Smooth muscle cell (in vitro differentiated cells): ENCODE measurements around the gene ICAM5. TPM values are rescaled to one million over a fixed set of nuclear protein-coding genes. Genes with fewer than 3 reads are reported as not detected.

ENCODE experiments used
- DNase-seq: peaks from one replicate; lab custom pipeline; 2025; ENCODE audit not compliant: unreplicated experiment; lab: John Stamatoyannopoulos, UW
- H2AFZ ChIP-seq: fragments of 200-600 bp; sonication (generic); 2 replicates; pipeline ENCODE4 v1.6.0; 2016; ENCODE audit warnings: antibody characterized with exemption, low read depth, mild to moderate bottlenecking
- H3F3A ChIP-seq: fragments of 200-600 bp; sonication (generic); 2 replicates; pipeline ENCODE4 v1.6.0; 2017; ENCODE audit warnings: antibody characterized with exemption, low read depth
- H3K27ac ChIP-seq: fragments of 200-600 bp; sonication (generic); 2 replicates; pipeline ENCODE4 v1.5.1; 2016; ENCODE audit warnings: low read depth, mild to moderate bottlenecking
- H3K27me3 ChIP-seq: fragments of 200-600 bp; sonication (generic); 2 replicates; pipeline ENCODE4 v1.6.1; 2016; ENCODE audit warnings: low read depth, mild to moderate bottlenecking
- H3K36me3 ChIP-seq: fragments of 200-600 bp; sonication (generic); 2 replicates; pipeline ENCODE4 v1.5.1; 2016; ENCODE audit warnings: low read depth
- H3K4me1 ChIP-seq: fragments of 200-600 bp; sonication (generic); 2 replicates; pipeline ENCODE4 v1.5.1; 2016; ENCODE audit warnings: low read depth
- H3K4me2 ChIP-seq: fragments of 200-600 bp; sonication (generic); 2 replicates; pipeline ENCODE4 v1.6.0; 2016; ENCODE audit warnings: mild to moderate bottlenecking
- H3K4me3 ChIP-seq: fragments of 200-600 bp; sonication (generic); 2 replicates; pipeline ENCODE4 v1.5.1; 2016; ENCODE audit warnings: mild to moderate bottlenecking
- H3K79me2 ChIP-seq: fragments of 200-600 bp; sonication (generic); 2 replicates; pipeline ENCODE4 v1.6.0; 2016; ENCODE audit warnings: low read depth, mild to moderate bottlenecking
- H3K9ac ChIP-seq: fragments of 200-600 bp; sonication (generic); 2 replicates; pipeline ENCODE4 v1.6.0; 2016; ENCODE audit warnings: low read depth
- H3K9me3 ChIP-seq: fragments of 200-600 bp; sonication (generic); replicated peaks from 2 replicates; pipeline ENCODE4 v1.5.1; 2016; ENCODE audit warnings: low read depth
- H4K20me1 ChIP-seq: fragments of 200-600 bp; sonication (generic); 2 replicates; pipeline ENCODE4 v1.6.0; 2016; ENCODE audit warnings: low read depth
- WGBS: methylation state at CpG from one replicate; pipeline ENCODE4 v1.1.7; 2016; ENCODE audit warnings: low lambda C conversion rate; 5-methylcytosine and 5-hydroxymethylcytosine counted together
- polyA plus RNA-seq: library from polyadenylated mRNA; unstranded; fragments of >200 nt; fragmentation: Nextera tagmentation; extraction: Ambion mirVana; gene quantifications from 2 replicates; pipeline ENCODE4 v1.2.1, GENCODE V29; 2016
- total RNA-seq: library from RNA; depleted of rRNA; stranded (reverse); fragments of >200 nt; gene quantifications from 2 replicates; pipeline ENCODE4 v1.2.3, GENCODE V29; 2014
- TF ChIP-seq, protein P1 (sequence below): fragments of 200-600 bp; sonication (generic); IDR thresholded peaks from 2 replicates; pipeline ENCODE4 v1.5.1; 2017; ENCODE audit warnings: borderline replicate concordance, mild to moderate bottlenecking, antibody characterized with exemption; ENCODE audit not compliant: insufficient read depth, poor library complexity, severe bottlenecking

ICAM5 gene
- total and polyA plus RNA-seq, 2 experiments from 2014 or later: 4.0 to 4.4 TPM

DNA sequence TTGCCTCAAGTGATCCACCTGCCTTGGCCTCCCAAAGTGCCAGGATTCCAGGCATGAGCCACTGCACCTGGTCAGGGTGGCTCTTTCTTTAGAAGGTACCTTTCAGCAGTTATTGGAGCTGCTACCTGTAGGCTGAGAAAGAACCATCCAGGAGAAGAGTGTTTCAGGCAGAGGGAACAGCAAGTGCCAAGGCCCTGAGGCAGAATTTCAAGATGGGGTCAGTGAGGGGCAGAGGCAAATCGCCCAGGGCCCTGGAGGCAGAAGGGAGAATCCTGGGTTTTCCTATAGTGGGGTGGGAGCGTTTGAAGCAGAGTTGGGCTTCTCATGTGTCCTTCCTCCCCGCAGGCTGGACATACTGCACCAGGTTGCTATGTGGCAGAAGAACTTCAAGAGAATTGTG, 35.5 kb upstream of the ICAM5 start:
- no peak overlapping the region for H2AFZ ChIP-seq
- no peak overlapping the region for H3K4me3 ChIP-seq
- no peaks in the 10 kb centered on the region for H4K20me1 ChIP-seq
- 97% methylated on average over 3 of the region's 3 CpGs for WGBS
- H3K9ac ChIP-seq: no peak overlapping the region
- DNase-seq: no peak
- H3K4me2 ChIP-seq: no peak overlapping the region
- H3K4me1 ChIP-seq: peaks cover 7% of the 10 kb centered on the region
- H3F3A ChIP-seq: no peaks in the 10 kb centered on the region
- H3K79me2 ChIP-seq: peaks cover 10% of the 10 kb centered on the region
- no peaks in the 10 kb centered on the region for H3K36me3 ChIP-seq
- no peak overlapping the region for H3K27ac ChIP-seq
- H3K9me3 ChIP-seq: no peaks in the 10 kb centered on the region
- H3K27me3 ChIP-seq: no peaks in the 10 kb centered on the region
- TF ChIP-seq, protein P1, sequence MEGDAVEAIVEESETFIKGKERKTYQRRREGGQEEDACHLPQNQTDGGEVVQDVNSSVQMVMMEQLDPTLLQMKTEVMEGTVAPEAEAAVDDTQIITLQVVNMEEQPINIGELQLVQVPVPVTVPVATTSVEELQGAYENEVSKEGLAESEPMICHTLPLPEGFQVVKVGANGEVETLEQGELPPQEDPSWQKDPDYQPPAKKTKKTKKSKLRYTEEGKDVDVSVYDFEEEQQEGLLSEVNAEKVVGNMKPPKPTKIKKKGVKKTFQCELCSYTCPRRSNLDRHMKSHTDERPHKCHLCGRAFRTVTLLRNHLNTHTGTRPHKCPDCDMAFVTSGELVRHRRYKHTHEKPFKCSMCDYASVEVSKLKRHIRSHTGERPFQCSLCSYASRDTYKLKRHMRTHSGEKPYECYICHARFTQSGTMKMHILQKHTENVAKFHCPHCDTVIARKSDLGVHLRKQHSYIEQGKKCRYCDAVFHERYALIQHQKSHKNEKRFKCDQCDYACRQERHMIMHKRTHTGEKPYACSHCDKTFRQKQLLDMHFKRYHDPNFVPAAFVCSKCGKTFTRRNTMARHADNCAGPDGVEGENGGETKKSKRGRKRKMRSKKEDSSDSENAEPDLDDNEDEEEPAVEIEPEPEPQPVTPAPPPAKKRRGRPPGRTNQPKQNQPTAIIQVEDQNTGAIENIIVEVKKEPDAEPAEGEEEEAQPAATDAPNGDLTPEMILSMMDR: no peak

DNA sequence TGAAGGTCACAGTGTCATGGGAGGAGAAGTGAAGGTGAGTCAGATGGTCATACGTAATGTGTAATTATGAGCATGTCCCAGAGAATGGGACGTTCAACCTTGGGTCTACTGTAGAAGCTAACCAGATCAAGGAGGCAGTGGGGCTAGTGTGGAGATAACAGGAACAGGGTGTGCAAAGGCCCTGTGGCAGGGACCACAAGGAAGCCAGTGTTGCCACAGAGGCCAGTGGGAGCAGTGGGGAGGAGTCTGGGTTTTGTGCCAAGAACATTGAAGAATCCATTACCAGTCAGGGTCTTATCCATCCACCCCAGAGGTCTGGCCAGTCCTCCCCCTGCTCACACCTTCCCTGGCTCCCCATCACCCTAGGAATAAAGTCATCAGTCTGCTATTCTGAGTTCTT, 34.4 kb upstream of the ICAM5 start:
- WGBS: 98% methylated on average over 2 of the region's 2 CpGs
- no peak for DNase-seq
- TF ChIP-seq, protein P1: no peak
- Histone ChIP-seq H3F3A (no peaks in the 10 kb centered on the region), H3K4me2 (no peak overlapping the region), H2AFZ (no peak overlapping the region), H3K79me2 (peaks cover 10% of the 10 kb centered on the region), H3K9ac (no peak overlapping the region), H3K9me3 (no peaks in the 10 kb centered on the region), H4K20me1 (no peaks in the 10 kb centered on the region), H3K27me3 (no peaks in the 10 kb centered on the region), H3K27ac (no peak overlapping the region), H3K36me3 (no peaks in the 10 kb centered on the region), H3K4me3 (no peak overlapping the region), H3K4me1 (peaks cover 7% of the 10 kb centered on the region)

DNA sequence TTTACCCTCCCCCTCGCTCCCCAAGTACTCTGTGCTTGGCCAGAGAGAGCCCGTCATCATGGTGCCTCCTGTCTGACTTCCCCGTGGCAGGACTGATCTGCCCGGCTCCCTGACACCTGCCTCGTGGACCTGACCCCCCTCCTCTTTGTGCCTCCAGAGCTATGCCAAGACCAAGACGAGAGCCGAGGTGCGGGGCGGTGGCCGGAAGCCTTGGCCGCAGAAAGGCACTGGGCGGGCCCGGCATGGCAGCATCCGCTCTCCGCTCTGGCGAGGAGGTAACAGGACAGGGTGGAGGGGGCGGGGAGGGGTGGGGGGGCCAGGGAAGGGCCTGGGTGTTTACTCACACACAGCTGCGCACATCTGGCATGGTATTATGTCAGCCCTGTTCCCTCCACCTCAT, 33.2 kb upstream of the ICAM5 start:
- Histone ChIP-seq H3K79me2 (peaks cover 10% of the 10 kb centered on the region), H3K27me3 (no peaks in the 10 kb centered on the region), H3F3A (no peaks in the 10 kb centered on the region), H3K36me3 (no peaks in the 10 kb centered on the region), H3K9ac (no peak overlapping the region), H3K4me3 (no peak overlapping the region), H3K4me2 (no peak overlapping the region), H2AFZ (no peak overlapping the region), H3K9me3 (no peaks in the 10 kb centered on the region), H3K4me1 (peaks cover 7% of the 10 kb centered on the region), H4K20me1 (no peaks in the 10 kb centered on the region), H3K27ac (no peak overlapping the region)
- DNase-seq: no peak
- TF ChIP-seq, protein P1: no peak
- WGBS: 98% methylated on average over 18 of the region's 18 CpGs

DNA sequence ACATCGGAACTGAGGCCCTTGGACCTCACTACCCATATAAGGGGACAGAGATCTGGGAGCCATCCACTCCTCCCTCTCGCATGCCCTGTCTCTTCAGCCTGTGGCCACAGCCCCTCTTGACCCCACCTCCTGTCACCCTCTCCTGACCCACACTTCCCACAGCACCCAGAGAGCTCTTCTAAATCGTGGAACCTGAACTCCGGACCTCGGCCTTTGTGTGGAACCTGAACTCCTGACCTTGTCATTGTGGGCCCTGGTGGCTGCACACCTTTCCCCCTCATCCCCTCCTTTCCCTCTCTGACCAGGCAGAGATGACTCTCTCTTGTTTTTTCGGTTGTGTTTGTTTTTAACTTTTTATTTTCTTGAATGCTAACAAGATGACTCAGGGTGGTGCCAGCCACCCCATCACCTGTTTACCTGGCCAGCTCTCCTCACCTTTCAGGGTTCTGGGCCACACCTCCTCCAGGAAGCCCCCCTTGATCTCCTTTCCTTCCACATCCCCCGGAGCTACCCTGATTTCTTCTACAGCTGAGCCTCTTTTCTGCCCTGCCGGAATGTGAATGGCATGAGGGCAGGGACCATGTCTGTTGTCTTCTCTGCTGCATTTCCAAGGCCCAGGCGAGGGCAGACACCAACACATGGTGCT, 32.7 kb upstream of the ICAM5 start:
- no peaks in the 10 kb centered on the region for H4K20me1 ChIP-seq
- no peak overlapping the region for H3K4me2 ChIP-seq
- TF ChIP-seq, protein P1: no peak
- H3K36me3 ChIP-seq: no peaks in the 10 kb centered on the region
- H3K27ac ChIP-seq: no peak overlapping the region
- peaks cover 7% of the 10 kb centered on the region for H3K4me1 ChIP-seq
- H3K27me3 ChIP-seq: no peaks in the 10 kb centered on the region
- H3F3A ChIP-seq: no peaks in the 10 kb centered on the region
- H3K9me3 ChIP-seq: no peaks in the 10 kb centered on the region
- no peak overlapping the region for H2AFZ ChIP-seq
- 95% methylated on average over 9 of the region's 9 CpGs for WGBS
- H3K9ac ChIP-seq: no peak overlapping the region
- H3K79me2 ChIP-seq: peaks cover 10% of the 10 kb centered on the region
- no peak for DNase-seq
- H3K4me3 ChIP-seq: no peak overlapping the region
